Measurements from ENCODE around the gene FBP2. TPM values are rescaled to one million over a fixed set of nuclear protein-coding genes. Genes with fewer than 3 reads are reported as not detected.

The FBP2 gene
- polyA plus RNA-seq (ENCODE audit: insufficient read length in 4 of 4), result under 1 TPM in 1 of 4 donors, not detected in 3; 0.17 TPM

DNA sequence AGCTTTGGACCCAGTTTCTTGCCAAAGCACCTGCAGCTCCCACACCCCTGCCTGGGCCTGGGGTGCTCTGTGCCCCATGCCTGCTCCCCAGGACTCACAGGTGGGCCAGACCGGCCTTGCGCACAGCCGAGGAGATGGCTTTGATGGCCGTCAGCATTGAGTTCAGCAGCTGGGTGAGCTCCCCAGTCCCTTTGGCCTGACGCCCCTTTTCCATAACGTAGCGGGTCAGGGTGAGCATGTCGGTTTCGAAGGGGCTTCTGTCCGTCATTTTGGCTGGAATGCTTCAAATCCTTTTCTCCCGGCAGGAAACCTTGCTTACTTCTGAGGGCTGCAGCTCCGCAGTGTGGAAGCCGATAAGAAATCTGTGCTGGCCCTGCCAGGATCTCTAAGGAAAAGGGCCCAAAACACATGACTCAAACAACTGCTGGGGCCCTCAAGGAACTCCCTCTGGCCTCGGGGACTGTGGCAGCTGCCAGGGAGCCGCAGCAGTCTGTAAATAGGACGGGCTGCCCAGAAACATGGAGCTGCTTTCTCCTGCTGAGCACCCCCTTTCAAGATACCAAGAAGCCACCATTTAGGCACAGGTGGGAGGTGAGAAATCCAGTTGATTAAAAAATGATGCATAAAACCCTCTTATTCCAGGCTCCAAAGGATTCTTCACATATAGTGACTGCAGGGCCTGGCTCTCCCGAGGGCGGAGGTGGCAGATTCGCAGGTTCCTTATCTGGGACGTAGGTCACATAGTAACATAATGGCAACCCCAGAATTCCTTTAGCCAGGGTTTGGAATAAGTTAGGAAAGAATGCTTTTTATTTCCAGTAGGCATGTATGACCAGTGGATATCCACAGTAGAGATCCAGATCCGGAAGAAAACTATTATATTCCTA lies at the start of gene FBP2:
Gene FBP2 (minus strand): TSS at position 366 of the 887 bp plus-strand sequence. CDS start 98 bp downstream, at position 268.
- no peak for DNase-seq (ENCODE audit: low read depth in 4 of 4, low spot score in 3 of 4)

DNA sequence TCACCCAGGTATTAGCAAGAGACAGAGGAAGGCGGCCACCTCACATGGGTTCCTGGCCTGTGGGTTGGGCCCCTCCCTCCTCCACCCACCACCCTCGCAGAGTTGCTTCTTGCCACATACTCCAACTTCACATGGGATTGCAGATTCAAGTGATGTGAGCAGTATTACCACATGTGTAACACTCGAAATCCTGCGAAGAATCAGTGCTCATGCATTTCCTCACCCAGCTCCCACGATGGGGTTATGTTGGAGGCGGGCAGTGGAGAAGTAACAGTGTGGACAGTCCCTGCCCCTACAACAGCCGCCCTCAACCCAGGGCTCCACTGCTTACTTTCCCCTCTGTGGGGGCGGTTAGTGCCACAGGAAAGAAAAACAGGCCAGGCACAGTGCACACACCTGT lies 49.6 kb upstream of the FBP2 start:
- no peak for DNase-seq (ENCODE audit: low read depth in 4 of 4, low spot score in 3 of 4)

DNA sequence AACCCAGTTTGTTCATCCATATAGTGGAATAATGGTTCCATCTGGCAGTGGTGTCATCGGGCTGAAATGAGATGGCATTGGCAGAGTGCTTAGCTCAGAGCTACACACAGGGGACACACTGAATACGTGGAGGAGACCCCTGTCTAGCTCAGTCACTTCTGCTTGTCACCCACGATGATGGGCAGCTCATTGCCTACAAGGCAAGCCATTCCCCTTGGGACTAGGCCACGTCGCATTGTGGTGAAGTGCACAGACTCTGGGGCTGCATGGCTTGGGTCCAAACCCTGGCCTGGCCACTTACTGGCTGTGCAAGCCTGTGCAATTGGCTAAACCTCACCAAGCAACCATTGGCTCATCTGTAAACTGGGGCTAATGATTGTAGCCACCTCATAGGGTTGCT lies 48.9 kb upstream of the FBP2 start:
- DNase-seq (ENCODE audit: low read depth in 4 of 4, low spot score in 3 of 4), result no peak

DNA sequence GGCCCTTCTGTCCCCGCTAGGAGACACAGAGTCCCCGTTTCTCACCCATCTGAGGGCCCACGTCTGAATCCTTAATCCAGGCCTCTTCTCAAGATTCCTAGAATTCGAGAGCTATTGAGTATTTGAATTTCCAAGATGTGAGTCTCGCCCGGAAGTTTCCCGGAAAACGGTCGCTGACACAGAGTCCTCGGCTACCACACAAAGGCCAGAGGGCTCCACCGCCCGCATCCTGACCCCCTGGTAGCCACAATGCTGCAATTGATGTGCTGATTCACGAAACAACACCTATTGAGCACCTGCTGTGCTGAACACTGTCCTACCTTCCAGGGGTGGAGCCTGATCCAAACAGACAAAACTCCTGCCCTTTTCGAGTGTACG lies 46.4 kb upstream of the FBP2 start:
- no peak for DNase-seq (ENCODE audit: low read depth in 4 of 4, low spot score in 3 of 4)

DNA sequence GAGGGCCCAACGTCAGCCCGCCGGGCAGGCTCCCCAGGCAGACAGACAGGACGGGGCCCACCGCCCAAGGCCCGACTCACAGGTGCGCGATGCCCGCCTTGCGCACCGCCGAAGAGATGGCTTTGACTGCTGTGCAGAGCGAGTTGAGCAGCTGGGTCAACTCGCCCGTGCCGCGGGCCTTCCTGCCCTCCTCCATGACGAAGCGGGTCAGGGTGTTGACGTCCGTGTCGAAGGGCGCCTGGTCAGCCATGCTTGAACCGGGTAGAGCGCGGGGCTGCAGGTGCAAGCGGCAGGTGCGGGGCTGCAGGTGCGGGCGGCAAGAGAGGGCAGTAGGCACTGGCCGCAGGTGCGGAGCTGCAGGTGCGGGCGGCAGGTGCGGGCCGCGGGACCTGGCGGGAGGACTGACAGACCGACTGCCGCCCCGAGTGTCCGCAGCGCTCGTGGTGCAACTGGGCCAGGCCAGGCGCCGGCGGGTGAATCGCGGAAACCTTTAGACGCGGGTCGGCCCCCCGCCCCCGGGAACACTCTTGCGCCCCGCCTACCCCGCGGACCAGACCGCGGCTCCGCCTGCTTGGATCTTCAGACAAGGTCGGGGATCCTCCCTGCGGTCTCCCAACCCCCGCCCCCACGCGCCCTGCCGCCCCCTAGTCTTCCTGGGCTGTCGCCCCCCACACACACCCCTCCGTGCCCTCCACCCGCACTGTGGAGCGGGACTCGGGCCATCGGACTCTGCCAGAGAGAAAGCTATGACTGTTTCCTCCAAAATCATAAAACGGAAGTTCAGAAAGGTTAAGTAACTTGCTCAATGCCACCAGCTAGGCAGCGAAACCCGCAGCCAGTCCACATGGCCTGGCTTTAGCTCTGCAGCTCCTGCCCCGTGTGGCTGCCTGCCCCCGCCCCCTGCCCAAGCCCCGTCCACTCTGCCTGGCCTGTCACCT lies 45.7 kb upstream of the FBP2 start, which contains the start of gene FBP1:
Gene FBP1 (minus strand): TSS at position 458 of the 938 bp plus-strand sequence. CDS start 208 bp downstream, at position 250.
- DNase-seq (ENCODE audit: low read depth in 4 of 4, low spot score in 3 of 4), result no peak

DNA sequence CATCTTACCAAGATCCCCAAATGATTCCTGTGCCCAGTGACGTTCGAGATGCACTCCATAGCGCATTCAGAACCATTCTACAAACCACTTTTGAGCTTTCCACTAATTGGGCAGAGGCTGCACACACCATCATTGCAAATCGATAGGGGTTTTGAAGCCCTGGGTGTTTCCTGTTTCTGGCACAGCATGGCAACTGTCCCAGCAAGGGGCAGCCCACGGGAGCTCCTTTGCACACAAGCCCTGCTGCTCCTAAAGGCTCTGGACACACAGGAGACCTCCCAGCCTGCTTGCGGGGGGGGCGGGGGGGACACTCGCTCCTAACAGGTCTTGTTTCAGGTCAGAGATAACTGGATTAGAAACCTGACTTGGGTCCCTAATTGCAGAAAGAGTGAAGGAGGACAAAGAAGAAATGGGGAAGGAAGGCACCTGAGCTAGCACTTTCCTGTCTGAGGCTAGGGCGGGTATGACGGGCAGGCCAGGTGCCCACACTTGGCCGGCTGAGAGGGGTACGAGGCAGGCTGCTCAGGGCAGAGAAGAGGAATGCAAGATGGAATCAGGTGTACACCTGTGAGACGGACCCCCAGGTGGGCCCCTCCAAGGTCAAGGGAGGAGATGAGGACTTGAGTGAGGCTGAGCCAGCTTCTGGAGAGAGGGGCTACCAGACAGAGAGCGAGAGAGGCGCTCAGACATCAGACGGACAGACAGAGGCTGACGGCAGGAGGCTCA lies 44.9 kb upstream of the FBP2 start:
- no peak for DNase-seq (ENCODE audit: low read depth in 4 of 4, low spot score in 3 of 4)

DNA sequence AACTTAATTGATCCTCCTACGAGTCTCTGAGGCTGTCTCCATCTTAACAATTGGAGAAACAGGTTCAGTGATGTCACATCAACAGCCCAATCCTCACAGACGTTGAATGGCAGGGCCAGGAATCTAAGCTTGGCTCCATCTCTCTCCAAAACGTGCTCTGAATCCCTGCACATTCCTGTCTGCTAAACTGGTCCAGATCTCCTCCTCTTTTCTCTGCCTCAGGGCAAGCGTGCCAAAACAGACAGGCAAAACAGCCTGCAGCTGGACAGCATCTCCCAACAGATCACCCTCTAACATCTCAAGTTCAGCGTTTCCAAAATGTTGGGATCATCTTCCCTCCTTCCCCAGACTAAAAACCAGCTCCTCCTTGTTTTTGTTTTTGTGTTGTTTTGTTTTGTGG lies 39.1 kb upstream of the FBP2 start:
- no peak for DNase-seq (ENCODE audit: low read depth in 4 of 4, low spot score in 3 of 4)

DNA sequence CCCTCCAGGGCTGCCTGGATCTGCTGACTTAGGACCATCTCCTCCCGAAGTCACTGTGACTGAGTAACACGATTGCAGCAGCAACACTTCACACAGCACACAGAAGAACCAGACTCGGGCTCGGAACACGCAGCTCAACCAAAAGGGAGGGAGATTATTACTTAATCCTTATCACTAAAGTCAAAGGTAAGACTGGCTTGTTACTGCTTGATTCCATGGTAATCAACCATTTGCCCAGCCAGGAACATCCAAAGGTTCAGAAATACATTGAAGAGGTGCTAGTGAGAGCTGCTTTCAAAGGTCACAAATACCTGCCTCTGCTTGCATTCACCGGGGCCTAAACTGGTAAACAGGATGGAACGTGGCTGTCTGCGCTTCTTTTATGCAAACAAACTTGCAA lies 38.0 kb upstream of the FBP2 start:
- no peak for DNase-seq (ENCODE audit: low read depth in 4 of 4, low spot score in 3 of 4)

DNA sequence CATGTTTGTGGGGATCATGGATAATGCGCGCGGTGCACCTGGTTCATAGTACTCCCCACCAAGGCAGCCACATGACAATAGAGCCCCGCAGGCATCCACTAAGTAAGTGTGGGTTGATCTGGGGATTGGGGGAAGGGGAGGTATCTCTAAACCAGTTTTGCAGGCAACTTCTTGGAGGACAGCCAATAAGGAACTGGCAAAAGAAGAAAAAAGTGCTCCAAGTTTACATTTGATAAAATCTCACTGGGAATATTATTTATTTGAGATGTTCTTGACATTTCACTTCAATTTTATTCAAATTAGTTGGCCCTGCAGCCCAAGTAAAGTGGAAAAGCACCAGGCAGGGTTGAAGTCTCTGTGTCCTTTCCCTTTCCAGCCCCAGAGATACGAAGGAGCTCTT lies 37.2 kb upstream of the FBP2 start:
- no peak for DNase-seq (ENCODE audit: low read depth in 4 of 4, low spot score in 3 of 4)

DNA sequence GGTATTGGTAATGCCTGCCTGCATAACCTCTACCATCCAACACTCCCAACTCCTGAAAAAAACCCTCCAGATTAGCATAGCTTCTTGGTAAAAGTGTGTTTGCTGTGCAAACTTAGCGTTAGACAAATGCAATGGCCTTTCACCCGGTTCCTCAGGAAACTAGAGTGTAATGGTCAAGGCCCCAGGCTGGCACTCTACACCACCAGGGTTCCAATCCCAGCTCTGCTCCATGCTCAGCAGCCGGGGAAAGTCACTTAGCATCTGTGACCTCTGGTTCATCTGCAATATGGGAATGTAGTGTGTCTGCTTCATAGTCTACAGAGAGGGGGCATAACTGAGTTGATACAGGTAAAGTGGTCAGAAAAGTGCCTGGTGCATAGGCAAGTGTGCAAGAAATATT lies 36.7 kb upstream of the FBP2 start:
- DNase-seq (ENCODE audit: low read depth in 4 of 4, low spot score in 3 of 4), result no peak

DNA sequence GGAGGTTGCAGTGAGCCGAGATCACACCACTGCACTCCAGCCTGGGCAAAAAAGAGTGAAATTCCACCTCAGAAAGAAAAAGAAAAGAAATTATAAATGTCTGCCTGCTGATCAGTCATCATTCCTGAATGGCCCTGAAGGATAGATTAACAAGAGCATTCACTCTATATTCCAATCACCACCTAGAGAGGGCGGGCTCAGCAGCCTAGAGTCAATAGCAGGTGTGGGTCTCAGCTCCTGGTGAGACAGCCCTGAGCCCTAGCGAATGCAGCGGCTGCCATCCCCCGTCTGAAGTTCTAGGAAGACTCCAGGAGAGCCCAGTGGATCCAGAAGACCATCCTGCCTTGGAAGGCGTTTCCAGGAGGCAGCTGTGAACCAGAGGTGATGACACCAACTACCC lies 33.7 kb upstream of the FBP2 start:
- no peak for DNase-seq (ENCODE audit: low read depth in 4 of 4, low spot score in 3 of 4)

DNA sequence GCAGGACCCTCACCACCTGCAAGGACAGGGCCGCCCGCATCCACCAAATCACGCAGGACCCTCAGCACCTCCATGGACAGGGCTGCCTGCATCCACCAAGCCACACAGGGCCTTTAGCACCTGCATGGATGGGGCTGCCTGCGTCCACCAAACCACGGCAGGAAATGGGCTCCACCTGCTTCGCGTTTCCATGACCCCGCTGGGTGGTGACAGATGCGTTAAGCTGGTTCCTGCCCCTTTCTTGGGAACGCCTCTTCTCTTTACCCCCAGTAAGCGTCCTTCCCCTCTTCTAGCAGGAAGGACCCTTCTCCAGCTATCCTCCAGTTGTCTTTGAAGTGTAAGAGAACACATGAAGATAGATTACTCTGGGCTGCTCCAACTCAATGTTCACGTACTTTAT lies 32.2 kb upstream of the FBP2 start:
- DNase-seq (ENCODE audit: low read depth in 4 of 4, low spot score in 3 of 4), result no peak

DNA sequence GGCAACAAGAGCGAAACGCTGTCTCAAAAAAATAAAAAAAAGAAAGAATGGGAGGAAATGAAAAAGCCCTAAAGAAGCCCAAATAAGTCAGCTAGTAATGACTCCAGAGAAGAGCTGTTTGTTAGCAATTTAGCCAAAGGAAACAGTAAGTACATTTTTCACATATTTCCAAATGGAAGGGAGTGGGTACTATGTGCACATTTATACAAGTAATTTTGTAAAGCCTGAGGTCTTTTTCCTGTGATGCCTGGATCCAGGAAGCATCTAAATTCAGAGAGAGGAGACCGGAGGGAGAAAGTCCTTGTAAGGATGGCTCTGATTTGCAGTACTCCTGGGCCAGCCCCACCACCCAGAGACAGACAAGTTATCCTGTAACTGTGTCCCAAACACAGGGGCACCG lies 31.0 kb upstream of the FBP2 start:
- DNase-seq (ENCODE audit: low read depth in 4 of 4, low spot score in 3 of 4), result no peak

DNA sequence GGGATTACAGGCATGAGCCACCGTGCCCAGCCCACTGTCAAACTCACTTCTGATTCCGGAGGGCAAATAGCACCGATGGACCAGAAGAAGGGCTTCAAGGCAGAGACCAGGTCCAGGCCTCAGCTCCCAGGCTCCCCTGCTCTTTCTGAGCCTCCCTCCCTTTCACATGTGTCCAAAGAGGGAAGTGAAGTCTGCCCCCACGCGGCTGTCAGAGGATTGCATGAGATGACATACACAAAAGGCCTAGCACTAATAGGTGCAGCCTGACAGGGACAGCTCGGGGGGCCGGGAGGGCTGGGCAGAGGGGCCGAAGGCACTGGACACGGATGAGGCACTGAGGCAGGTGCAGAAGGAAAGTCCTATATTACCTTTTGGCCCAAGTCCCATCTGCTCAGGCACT lies 29.6 kb upstream of the FBP2 start:
- DNase-seq (ENCODE audit: low read depth in 4 of 4, low spot score in 3 of 4), result no peak

DNA sequence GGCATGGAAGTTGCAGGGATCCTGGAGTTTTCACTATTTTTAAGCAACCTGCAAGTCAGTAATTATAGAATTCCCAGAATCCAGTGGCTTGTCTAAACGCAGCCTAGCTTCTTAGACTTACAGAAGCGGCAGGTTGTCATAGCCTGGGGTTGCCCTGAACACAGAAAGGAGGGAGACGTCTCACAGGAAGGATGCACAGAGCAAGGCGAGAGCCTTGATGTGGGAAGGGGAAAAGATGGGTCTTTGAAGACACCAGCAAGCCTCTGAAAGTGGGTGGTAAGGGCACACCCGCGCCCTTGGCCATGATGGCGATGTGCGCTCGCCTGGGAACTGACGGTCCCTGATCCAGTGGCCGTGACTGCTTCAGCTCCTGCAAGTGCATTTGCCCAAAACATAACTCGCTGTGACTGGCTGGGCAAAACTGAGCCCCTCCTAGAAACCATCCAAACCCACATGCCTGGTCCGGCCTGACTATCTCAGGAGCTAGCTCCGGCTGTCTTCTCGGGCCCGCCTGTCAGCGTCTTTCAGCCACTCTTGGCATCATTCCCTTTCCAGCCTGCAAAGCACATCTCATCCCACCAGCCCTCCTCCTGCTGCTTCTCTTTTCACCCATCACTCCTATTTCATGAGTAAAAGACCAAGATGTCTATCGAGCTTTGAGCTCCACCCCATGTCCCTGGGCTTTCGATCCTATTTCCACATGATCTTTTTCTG lies 28.6 kb upstream of the FBP2 start:
- no peak for DNase-seq (ENCODE audit: low read depth in 4 of 4, low spot score in 3 of 4)

DNA sequence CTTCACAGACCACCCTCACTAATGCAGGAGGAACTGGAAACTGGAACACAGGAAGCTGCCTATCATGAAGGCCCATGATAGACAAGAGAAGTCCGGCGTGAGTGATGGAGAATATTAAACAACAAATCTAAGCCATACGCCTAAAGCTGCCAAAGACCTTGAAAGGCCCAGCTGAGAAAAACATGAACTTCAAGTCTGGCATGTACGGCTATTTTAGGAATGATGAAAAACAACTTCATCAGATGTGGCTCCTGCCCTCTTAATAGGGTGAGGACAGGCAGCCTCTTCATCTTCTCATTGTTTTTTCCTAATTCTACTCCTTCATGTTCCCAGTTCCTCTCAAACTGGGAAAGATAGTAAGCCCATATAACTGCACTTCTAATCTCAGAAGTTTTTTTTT lies 25.4 kb upstream of the FBP2 start:
- DNase-seq (ENCODE audit: low read depth in 4 of 4, low spot score in 3 of 4), result no peak

DNA sequence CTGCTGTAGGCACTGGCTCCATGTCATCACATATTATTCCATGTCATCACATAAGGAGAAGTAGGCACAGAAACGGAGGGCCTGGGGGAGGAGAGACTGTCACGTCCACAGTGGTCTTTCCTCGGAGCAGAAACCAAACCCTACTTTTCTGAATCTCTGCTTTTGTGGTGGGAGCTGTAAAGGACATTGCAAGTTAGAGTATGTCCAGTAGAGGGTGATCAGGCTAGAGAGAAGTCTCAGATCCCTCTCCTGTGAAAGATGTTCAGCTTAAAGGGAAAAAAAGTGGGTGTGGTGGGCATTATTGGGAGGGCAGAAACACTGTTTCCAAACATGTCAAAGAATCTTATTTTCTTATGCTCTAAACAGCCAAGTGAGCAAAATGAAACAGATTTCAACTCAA lies 19.4 kb upstream of the FBP2 start:
- DNase-seq (ENCODE audit: low read depth in 4 of 4, low spot score in 3 of 4), result no peak

DNA sequence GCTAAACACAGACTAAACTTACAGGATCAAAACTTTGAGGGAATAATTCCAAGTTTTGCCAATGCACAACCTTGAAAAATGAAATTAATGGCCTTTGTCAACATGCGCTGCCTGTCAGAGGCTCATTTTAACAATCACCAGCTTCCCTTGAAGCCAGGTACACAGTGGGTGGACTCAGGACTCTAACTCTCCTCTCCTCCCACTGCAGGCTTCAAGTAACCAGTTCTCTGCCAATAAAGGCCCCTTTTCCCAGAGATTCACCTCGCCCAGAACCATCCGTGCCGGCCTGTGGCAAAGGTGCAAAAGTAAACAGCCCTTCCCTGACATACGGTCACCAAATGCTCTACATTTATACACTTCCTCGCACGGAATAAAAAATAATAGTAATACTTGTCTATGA lies 18.4 kb upstream of the FBP2 start:
- no peak for DNase-seq (ENCODE audit: low read depth in 4 of 4, low spot score in 3 of 4)

DNA sequence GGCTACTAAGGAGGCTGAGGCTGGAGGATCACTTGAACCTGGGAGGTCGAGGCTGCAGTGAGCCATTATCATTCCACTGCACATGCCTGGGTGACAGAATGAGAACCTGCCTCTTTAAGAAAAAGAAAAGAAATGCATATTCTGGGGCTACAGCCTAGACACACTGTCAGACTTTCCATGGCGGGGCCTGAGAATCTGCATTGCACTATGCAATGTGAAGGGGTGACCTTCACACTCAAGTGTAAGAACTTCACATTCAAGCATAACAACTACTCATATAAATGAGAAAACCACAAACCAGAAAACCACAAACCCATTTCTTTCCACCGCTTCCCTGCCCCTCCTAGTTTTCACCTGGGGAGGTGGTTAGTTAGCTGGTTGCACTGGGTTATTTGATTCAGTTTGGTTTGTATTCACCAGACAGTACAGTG lies 18.0 kb upstream of the FBP2 start:
- DNase-seq (ENCODE audit: low read depth in 4 of 4, low spot score in 3 of 4), result no peak

DNA sequence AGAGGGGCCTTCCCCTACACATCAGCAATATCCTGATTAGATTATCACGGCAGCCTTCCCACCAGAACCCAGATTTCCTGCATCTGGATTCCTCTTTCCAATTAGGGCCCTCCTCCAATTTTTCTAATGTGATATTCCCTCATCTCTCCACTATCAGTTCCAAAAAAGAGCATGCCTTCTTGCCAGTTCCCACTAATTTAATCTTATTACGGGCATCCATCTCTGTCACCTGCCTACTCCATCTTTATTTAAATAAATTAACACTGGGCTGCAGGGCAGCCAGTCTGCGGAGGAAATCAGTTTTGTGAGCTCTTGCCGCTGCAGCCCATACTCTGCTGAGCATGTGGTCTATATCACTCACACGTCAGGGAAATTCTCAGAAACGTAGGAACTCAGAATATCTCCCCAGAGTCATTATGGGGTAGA lies 16.6 kb upstream of the FBP2 start:
- peak in 2 of 4 donors; percentile 35 to 45 for DNase-seq (ENCODE audit: low read depth in 4 of 4, low spot score in 3 of 4)
